Measurements from ENCODE around the gene KTN1.

The KTN1 gene

GRCh38 chr14:55654243-55654642 lies 74.2 kb downstream of the KTN1 start:
- in situ Hi-C loops (cut with HindIII; ENCODE audit: low sequenced_read_pairs) = no loop called here
- TF ChIP-seq CTCF (IDR thresholded peaks at IDR 0.05; ENCODE audit: low read depth, low read length) = no peak
- no peak overlapping the region for H3K4me3 ChIP-seq (ENCODE audit: low read depth, low read length)
- no peak for DNase-seq (ENCODE audit: low read depth, low spot score)

DNA sequence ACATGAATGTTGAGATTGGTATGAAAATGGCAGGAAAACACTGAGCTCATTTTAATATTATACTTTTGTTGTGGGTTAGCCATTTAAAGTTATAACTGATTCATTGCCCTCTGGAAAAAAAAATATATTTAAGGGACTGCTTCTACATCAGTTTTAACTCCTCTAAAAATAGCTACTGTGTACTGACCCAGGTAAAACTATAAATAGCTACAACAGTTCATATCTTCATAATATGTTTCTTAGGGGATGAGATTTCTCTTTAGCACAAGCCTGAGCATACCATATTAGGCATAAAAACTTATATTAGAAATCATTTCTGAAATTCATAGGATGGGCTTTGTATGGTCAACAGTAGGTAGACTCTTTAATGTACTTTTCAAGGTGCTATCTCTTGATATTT lies 81.0 kb downstream of the KTN1 start:
- DNase-seq (ENCODE audit: low read depth, low spot score) = no peak
- in situ Hi-C loops (cut with HindIII; ENCODE audit: low sequenced_read_pairs) = no loop called here
- TF ChIP-seq CTCF (IDR thresholded peaks at IDR 0.05; ENCODE audit: low read depth, low read length) = no peak
- H3K4me3 ChIP-seq (ENCODE audit: low read depth, low read length) = no peak overlapping the region

DNA sequence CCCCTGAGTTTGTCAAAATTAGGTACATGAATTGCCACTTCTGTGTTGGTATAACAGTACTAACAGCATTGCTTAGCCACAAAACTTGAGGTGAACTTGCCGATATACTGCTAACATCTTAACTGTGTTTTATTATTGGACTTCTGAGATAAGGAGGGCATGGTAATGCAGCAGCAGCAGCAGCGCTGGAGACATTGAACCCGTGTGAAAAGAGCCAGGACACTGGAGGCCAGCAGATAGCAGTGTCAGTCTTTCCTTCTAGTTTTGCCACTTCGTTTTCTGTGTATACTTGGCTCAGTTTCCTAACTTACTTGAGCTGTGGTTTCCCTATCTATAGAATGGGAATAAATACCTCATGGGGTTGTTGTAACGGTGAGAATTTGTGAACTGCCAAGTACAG lies 82.7 kb downstream of the KTN1 start:
- in situ Hi-C loops (cut with HindIII; ENCODE audit: low sequenced_read_pairs) = no loop called here
- no peak for TF ChIP-seq CTCF (IDR thresholded peaks at IDR 0.05; ENCODE audit: low read depth, low read length)
- DNase-seq (ENCODE audit: low read depth, low spot score) = no peak
- no peak overlapping the region for H3K4me3 ChIP-seq (ENCODE audit: low read depth, low read length)

GRCh38 chr14:55665067-55665675 lies 85.2 kb downstream of the KTN1 start:
- no peak for TF ChIP-seq CTCF (IDR thresholded peaks at IDR 0.05; ENCODE audit: low read depth, low read length)
- peak; percentile 37 for DNase-seq (ENCODE audit: low read depth, low spot score)
- no peak overlapping the region for H3K4me3 ChIP-seq (ENCODE audit: low read depth, low read length)
- in situ Hi-C loops (cut with HindIII; ENCODE audit: low sequenced_read_pairs) = no loop called here

DNA sequence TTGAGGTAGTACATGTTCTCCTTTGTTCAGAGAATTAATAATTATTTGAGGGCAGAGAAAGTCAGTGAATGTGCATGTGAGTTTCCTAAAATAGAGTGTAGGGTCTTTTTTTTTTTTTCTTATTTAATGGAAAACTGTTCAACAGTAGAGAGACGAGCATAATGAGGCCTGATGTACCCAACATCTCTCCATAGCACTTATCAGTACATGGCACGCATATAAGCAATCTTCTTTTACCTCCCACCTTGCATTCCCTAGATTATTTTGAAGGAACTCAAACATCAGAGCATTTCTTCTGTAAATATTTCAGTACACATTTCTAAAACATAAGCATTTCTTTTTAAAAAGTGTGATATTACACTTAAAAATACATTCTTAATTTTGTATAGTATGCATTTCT lies 87.8 kb downstream of the KTN1 start:
- no peak overlapping the region for H3K4me3 ChIP-seq (ENCODE audit: low read depth, low read length)
- in situ Hi-C loops (cut with HindIII; ENCODE audit: low sequenced_read_pairs) = no loop called here
- DNase-seq (ENCODE audit: low read depth, low spot score) = no peak
- no peak for TF ChIP-seq CTCF (IDR thresholded peaks at IDR 0.05; ENCODE audit: low read depth, low read length)

GRCh38 chr14:55671641-55672040 lies 91.6 kb downstream of the KTN1 start:
- in situ Hi-C loops (cut with HindIII; ENCODE audit: low sequenced_read_pairs) = no loop called here
- no peak for TF ChIP-seq CTCF (IDR thresholded peaks at IDR 0.05; ENCODE audit: low read depth, low read length)
- DNase-seq (ENCODE audit: low read depth, low spot score) = no peak
- no peak overlapping the region for H3K4me3 ChIP-seq (ENCODE audit: low read depth, low read length)

GRCh38 chr14:55673048-55673447 lies 93.0 kb downstream of the KTN1 start:
- in situ Hi-C loops (cut with HindIII; ENCODE audit: low sequenced_read_pairs) = no loop called here
- DNase-seq (ENCODE audit: low read depth, low spot score) = no peak
- TF ChIP-seq CTCF (IDR thresholded peaks at IDR 0.05; ENCODE audit: low read depth, low read length) = no peak
- H3K4me3 ChIP-seq (ENCODE audit: low read depth, low read length) = no peak overlapping the region

Measured in astrocyte of the spinal cord (primary cell).